ENCODE data around the gene RNF113B.

RNF113B gene

DNA sequence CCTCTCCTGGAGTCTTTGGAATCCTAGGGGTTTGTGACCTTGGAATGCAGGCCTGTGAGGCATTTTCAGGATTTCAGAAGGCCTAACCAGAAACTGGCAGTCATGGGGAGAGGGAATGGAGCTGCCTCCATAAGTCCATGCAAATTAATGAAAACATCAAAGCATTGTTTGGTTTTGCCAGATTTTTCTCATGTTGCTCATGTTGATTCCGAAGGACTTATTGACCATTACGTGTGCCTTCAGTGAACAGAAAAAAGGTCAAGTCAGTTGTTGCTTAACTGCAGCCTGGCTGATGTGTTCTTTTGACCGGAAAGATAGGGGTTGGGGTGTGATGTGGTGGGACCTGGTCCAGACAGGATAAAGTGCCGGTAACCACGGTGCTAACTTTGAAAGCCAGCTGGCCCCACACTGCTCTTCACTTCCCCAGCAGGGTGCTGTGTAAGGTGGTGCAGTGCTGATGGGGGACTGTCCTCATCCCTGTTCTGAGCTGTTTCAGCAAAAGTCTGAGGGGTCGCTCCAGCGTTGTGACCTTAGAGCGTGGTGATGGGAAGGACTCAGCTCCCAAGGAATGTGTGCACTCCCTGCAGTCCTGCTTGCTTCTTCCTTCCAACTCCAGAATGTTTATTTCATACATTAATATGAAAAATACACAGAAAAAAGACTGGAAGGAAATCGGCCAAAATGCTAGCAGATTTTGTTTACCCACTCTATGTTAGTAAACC, 3.5 kb downstream of the RNF113B start:
- no peak for FAIRE-seq

- no peak for FAIRE-seq
These were observed 4.3 kb downstream of the RNF113B start for GRCh38 chr13:98172590-98173422.

DNA sequence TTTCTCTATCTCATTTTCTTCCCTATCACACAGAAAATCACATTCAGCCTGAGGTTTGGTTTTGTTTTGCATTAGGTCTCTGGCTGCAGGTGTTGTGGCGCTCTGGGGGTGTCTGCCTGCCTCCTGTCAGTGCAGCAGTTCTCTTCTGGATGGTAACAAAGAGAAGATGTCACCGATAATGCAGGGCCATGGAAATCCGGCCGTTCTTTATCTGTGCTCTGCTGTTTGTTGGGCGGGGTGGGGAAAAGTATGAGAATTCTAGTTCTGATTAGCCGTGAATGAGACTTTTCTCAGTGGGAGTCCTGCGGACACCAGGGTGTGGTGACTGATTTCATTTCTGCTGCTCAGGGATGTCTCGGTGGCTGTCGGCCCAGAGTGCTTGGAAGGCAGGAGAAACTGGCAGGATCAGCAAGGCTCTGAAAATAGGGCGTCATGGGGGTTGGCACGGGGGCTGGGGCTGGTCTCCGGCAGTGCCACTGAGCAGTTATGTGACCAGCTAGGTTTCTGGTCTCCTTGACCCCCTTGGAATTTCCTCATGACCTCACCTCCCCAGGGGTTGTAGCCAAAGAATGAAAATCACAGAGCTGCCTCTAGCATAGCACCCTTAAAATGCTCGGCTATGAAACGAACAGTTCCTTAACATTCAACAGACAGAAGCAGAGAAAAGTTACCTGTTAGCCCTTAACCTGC, 5.0 kb downstream of the RNF113B start:
- FAIRE-seq = no peak

DNA sequence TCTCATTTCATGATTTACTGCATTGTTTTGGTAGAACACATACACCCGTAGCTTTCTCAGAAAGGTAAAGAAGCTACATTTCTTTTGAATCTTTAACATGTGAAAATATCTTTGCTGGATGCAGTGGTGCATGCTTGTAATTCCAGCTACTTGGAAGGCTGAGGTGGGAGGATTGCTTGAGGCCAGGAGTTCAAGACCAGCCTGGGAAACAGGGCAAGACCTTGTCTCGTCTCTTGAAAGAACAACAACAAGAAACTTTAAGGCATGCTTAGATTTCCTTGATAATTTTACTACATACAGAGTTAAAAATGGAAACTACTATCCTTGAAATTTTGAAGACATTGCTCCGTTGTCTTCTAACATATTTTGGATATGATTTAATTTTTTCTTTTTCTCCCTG, 7.7 kb downstream of the RNF113B start:
- no peak for FAIRE-seq

GRCh38 chr13:98162935-98163334, 14.1 kb downstream of the RNF113B start:
- no peak for FAIRE-seq

- no peak for FAIRE-seq
These were observed 18.7 kb downstream of the RNF113B start for GRCh38 chr13:98158172-98158899.

- FAIRE-seq = no peak
These were observed 19.5 kb downstream of the RNF113B start for GRCh38 chr13:98157609-98158008.

- no peak for FAIRE-seq
These were observed 19.9 kb downstream of the RNF113B start for GRCh38 chr13:98157188-98157587.

DNA sequence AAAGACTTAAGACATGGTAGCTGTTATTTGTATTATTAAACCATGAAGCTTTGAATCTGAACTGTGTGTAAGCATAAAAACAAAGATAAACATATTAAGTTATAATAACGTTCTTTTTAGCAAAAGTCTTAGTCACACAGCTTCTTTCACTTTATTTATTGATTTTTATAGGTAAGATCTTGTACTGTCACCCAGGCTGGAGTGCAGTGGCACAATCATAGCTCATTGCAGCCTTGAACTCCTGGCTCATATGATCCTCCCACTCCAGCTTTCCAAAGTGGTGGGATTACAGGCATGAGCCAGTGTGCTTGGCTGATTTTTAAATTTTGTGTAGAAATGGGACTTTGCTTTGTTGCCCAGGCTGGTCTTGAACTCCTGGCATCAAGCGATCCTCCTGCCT, 20.8 kb downstream of the RNF113B start:
- FAIRE-seq = no peak

- no peak for FAIRE-seq
These were observed 21.5 kb downstream of the RNF113B start for GRCh38 chr13:98155475-98156109.

- FAIRE-seq = no peak
These were observed 26.1 kb downstream of the RNF113B start for GRCh38 chr13:98150832-98151479.

- FAIRE-seq = no peak
These were observed 29.5 kb downstream of the RNF113B start for GRCh38 chr13:98147521-98147920.

DNA sequence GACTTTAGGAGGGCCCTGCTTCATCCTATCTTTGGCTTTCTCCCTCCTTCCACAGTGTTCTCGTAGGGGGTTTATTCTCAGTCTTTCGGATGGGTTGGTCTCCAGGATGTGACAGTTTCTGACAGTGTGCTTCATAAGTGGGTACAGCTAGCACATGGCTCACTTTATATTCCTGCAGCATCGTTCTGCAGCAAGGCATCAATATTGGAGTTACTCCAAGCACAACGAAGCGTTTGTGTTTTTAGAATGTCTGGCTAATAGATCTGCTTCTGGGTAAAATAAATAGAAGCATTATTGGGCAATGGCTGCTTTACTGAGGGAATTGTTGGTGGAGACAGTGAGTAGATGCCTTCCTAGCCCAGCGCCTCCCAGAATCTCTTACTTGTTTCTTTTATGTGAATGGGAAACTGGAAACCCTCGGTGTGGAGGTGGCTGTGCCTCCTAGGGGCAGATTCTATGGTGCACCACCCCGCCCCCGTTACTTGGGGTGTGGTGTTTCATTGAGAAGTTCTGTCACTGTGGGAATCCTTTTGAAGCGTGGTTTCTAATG, 32.2 kb downstream of the RNF113B start:
- no peak for FAIRE-seq

- no peak for FAIRE-seq
These were observed 32.9 kb downstream of the RNF113B start for GRCh38 chr13:98144027-98144741.

- FAIRE-seq = no peak
These were observed 33.5 kb downstream of the RNF113B start for GRCh38 chr13:98143601-98144026.

- FAIRE-seq = no peak
These were observed 33.9 kb downstream of the RNF113B start for GRCh38 chr13:98143157-98143553.

DNA sequence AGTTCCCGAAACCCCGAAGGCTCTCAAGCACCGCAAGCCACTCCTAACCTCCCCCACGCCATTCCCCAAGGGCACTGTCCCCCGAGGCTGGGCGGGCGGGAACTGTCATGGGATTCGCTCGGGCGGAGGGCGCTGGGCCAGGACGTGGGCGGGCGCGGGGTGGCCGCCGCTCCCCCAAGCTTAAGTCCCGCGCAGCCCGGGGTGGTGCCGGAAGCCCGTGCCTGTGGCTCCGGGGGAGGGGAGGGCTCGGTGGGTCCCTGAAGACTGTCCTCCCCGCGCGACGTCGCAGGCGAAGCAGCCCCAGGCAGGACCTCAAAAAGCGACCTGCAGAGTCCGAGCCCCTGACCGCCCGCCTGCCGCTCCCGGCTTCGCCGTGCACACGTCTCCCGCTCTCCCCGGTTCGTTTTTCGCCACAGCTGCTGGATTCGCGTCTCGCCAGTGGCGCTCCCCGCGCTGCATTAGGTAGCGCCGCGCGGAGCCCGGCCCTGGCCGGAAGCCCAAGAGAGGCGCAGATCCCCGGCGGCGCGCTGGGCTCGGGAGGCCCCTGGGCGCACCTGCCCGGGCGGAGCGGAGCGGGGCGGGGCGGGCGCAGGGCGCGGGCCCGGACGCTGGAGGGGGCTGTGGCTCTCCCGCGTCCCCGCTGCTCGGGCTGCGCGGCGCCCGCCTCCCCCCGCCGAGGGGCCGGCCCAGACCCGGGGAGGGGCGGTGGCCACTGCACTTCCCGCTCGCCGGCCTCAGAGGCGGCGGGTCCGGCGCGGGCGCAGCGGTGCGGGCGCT, 34.5 kb downstream of the RNF113B start, which contains the start of gene FARP1:
Gene FARP1, plus strand, starts transcription at position 715 of the 777 bp plus-strand sequence. CDS start 70,149 bp downstream, outside the sequence.
- no peak for FAIRE-seq

DNA sequence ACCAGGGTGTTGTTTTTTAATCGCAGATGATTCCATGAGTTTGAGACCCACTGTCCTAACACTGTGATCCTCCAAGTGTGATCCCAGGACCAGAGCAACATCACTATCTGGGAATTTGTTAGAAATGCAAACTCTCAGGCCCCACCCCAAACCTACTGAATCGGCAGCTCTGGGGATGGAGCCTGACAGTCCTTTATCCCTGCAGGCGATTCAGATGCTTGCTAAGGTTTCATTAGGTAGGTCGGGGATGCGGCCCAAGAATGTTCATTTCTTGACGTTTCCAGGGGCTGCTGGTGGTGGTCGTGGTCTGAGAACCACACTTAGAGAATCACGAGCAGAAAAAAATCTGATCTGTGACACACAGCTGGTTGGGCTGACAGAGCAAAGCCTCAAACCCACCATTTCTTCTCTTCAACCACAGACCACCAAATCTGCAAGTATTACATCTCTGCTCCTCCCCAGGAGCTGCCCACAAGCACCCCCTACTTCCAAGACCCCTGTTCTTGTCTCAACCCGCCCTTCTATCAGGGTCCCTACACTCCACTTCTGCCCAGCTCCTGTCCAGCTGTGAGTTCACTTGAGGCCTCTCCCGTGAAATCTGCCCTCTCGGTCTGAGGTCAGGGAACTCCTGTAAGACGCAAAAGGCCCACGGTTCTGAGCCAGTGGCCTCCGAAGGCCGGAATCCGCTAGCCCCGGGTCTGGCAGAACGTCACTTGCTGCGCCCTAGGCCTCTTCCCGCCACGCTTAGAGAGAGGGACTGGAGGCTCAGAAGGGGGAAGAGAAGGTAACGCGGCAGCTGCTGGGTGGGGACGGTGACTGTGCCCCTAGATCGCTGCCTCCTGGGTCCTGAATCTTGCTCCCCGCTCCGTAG, 35.3 kb downstream of the RNF113B start:
- no peak for FAIRE-seq

DNA sequence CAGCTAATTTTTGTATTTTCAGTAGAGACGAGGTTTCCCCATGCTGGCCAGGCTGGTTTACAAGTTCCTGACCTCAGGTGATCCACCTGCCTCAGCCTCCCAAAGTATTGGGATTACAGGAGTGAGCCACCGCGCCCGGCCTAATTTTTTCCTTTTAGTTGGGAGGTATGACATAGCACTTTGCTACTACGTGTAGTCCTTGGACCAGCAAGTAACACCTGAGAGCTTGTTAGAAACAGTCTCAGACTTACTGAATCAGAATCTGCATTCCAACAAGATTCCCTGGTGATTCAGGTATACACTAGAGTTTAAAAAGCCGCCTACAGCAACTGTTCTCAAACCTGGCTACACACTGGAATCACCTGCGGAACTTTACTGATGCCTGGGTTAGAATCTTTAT, 36.0 kb downstream of the RNF113B start:
- FAIRE-seq = no peak
